NT2/D1 (cell line): Measurements from ENCODE around the gene SLC23A1.

Source experiments
- SUZ12 ChIP-seq: IDR thresholded peaks from 2 replicates; pipeline ENCODE4 v1.6.1; 2011; ENCODE audit not compliant: insufficient read length, insufficient read depth; ENCODE audit errors: extremely low read depth
- YY1 ChIP-seq: IDR thresholded peaks from 2 replicates; pipeline ENCODE4 v1.6.1; 2011; ENCODE audit not compliant: insufficient read length, insufficient read depth
- ZNF274 ChIP-seq: IDR thresholded peaks from 2 replicates; pipeline ENCODE4 v1.6.1; 2011; ENCODE audit warnings: mild to moderate bottlenecking, low read depth, low read length

GRCh38 chr5:139425497-139425896, 42.4 kb upstream of the SLC23A1 start:
- no peak for TF ChIP-seq YY1
- no peak for TF ChIP-seq SUZ12
- no peak for TF ChIP-seq ZNF274
